Activated CD8-positive, alpha-beta T cell treated with anti-CD3 and anti-CD28 coated beads, Interleukin-2, amount 10 ng/mL, durations not matched to agents 7 days and 5 days (primary cell): ENCODE results near the gene HPS1. TPM values are rescaled to one million over a fixed set of nuclear protein-coding genes. Genes with fewer than 3 reads are reported as not detected.
A peak's percentile ranks its signal among the peaks of the same experiment; 100 is the strongest.

Source experiments
- ATAC-seq: fragments of 150-1000 bp; cut with Tn5 transposase; one replicate; pipeline ENCODE4 v1.10.0; 2021; ENCODE audit warnings: moderate library complexity
- CTCF ChIA-PET: fragments of 350-600 bp; sonication (Branson Sonifier 250); formaldehyde crosslinking; loops from one replicate; lab custom pipeline; 2021; ENCODE audit warnings: antibody characterized with exemption; lab: Charles Lee
- POLR2A ChIA-PET: fragments of 350-600 bp; sonication (Branson Sonifier 250); formaldehyde crosslinking; loops from one replicate; lab custom pipeline; 2021; ENCODE audit warnings: antibody characterized with exemption; lab: Charles Lee
- DNase-seq: peaks from one replicate; pipeline ENCODE4 v3.0.0-alpha.2; 2020
- H3K27ac Mint-ChIP-seq: one replicate; pipeline ENCODE4 v1.8.0; 2021; ENCODE audit warnings: mild to moderate bottlenecking, mixed read lengths
- H3K27me3 Mint-ChIP-seq: one replicate; pipeline ENCODE4 v1.8.0; 2021; ENCODE audit warnings: low read depth, mixed read lengths
- H3K36me3 Mint-ChIP-seq: one replicate; pipeline ENCODE4 v1.8.0; 2021; ENCODE audit warnings: low read depth, mixed read lengths
- H3K4me1 Mint-ChIP-seq: one replicate; pipeline ENCODE4 v1.8.0; 2021; ENCODE audit warnings: low read depth, mixed read lengths
- H3K4me3 Mint-ChIP-seq: one replicate; pipeline ENCODE4 v1.8.0; 2021; ENCODE audit warnings: mild to moderate bottlenecking, mixed read lengths
- H3K9me3 Mint-ChIP-seq: one replicate; pipeline ENCODE4 v1.8.0; 2022; ENCODE audit warnings: mixed read lengths; ENCODE audit not compliant: insufficient read depth
- total RNA-seq, 2 experiments: library from RNA; stranded (reverse); gene quantifications; one replicate each; pipeline ENCODE4 v1.2.3, GENCODE V29; 2021

Gene HPS1
- total RNA-seq, 2 experiments from 2014 or later, result 85.2 to 91.9 TPM

DNA sequence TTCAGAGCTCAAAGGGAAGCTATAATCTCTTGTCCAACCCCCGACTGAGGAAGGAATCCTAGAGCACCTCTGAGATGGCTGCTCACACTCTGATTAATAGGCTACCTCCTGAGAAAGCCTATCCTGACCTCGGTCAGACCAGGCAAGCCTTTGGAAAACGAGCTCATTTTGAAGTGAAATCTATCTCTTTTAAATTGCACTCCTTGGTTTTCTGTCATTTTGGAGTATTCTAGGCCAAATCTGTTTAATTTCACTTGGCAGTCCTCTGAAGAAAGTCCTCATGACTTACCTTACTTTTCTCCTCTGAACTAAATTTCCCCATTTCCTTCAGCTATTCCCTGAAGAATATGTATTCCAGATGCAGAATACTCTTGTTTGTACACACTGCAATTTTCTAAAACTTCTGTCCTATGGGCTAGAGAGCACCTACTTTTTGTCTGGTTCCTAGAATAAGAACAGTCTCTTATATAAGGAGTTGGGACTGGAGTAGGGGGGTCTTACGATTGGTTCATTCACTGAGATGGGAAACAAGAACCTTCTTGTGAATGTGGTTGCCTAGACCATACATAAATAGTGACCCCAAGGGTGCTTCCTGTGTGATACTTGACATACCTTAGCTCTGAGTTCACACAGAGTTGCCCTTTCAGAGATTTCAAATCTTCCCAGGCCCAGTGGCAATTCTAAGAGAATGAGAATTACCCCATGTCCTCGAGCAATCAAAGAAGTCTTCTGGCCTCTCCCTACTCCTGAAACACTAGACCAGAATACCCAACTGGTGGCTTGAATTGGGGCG lies 31.9 kb upstream of the HPS1 start:
- Mint-ChIP-seq H3K4me1 (peaks cover 19% of the 10 kb centered on the region), H3K4me3 (no peak overlapping the region), H3K27me3 (peaks cover 3% of the 10 kb centered on the region), H3K9me3 (peaks cover 5% of the 10 kb centered on the region), H3K27ac (no peak overlapping the region), H3K36me3 (no peaks in the 10 kb centered on the region)
- DNase-seq (no peak), ATAC-seq (no peak)
- POLR2A ChIA-PET, result interaction anchor here (0.8 kb wide), 1 partner anchor 10 kb away, joined by 4 read pairs; no protein-coding TSS in a partner anchor
- CTCF ChIA-PET, result interaction anchor here (2.1 kb wide), 1 partner anchor 11 kb away, joined by 9 read pairs; no protein-coding TSS in a partner anchor

DNA sequence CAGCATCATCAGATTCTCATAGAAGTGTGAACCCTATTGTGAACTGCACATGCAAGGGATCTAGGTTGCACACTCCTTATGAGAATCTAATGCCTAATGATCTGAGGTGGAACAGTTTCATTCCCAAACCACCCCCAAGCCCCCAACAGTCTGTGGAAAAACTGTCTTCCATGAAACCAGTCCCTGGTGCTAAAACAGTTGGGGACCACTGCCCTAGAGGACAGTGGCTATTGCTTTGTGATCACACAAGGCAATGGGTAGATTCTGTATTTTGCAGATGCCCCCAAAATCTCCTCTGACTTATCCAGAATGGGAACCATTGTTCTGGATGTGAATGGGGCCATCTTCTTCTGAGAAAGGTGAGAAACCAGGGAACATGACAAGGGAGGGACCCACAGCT lies 31.1 kb upstream of the HPS1 start:
- Mint-ChIP-seq H3K4me3 (no peak overlapping the region), H3K36me3 (no peaks in the 10 kb centered on the region), H3K27me3 (peaks cover 2% of the 10 kb centered on the region), H3K4me1 (peaks cover 19% of the 10 kb centered on the region), H3K9me3 (no peaks in the 10 kb centered on the region), H3K27ac (no peak overlapping the region)
- no peak for DNase-seq
- CTCF ChIA-PET, result interaction anchor here (2.1 kb wide), 1 partner anchor 10 kb away, joined by 9 read pairs; no protein-coding TSS in a partner anchor
- POLR2A ChIA-PET, result no interaction called here
- no peak for ATAC-seq

DNA sequence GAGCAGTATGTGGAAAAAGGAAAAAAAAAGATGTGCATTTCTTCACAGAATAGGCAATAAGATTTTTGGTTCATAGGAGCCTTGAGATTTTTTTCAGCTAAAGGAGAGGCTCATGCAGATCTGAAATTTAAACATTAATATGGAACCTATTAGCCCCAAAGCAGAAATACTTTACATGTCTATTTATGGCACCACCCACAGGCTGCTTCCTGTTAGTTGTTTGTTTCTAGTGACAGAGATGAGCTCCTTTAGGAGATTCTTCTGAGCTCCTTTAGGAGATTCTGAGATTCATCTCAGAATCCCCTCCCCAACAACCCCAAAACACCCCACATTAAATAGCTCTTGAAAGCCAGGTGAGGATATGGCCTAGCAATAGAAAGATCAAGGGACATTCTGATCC lies 27.9 kb upstream of the HPS1 start:
- POLR2A ChIA-PET, result no interaction called here
- Mint-ChIP-seq H3K4me3 (no peak overlapping the region), H3K27ac (no peak overlapping the region), H3K9me3 (no peaks in the 10 kb centered on the region), H3K27me3 (peaks cover 9% of the 10 kb centered on the region), H3K36me3 (no peaks in the 10 kb centered on the region), H3K4me1 (peaks cover 8% of the 10 kb centered on the region)
- DNase-seq, result no peak
- CTCF ChIA-PET, result interaction anchor here (0.6 kb wide), 1 partner anchor 162 kb away, joined by 3 read pairs; no protein-coding TSS in a partner anchor
- no peak for ATAC-seq

DNA sequence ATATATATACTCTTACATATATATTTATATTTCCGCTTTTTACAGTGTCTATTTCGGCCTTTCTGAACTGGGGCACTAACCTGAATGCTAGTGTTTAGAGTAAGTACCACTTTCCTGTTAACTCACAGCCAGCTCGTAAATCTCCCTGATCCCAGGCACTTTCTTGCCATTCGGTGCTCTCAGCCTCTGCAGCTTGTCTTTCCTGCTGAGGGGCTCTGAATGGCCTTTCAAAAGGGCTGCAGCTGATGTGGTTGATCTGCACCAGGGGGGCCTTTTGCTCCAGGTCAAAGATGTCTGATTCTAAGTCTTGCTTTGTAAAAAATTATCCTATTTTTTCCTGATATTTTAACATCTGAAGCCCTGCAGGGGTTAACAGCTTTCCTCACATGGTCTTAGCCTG lies 25.5 kb upstream of the HPS1 start:
- DNase-seq (no peak), ATAC-seq (no peak)
- H3K4me1 Mint-ChIP-seq, result peaks cover 8% of the 10 kb centered on the region
- ChIA-PET CTCF (interaction anchor here (0.9 kb wide), 1 partner anchor 8 kb away, joined by 3 read pairs; no protein-coding TSS in a partner anchor), POLR2A (no interaction called here)
- H3K9me3 Mint-ChIP-seq, result no peaks in the 10 kb centered on the region
- H3K27me3 Mint-ChIP-seq, result peaks cover 9% of the 10 kb centered on the region
- no peak overlapping the region for H3K4me3 Mint-ChIP-seq
- no peak overlapping the region for H3K27ac Mint-ChIP-seq
- no peaks in the 10 kb centered on the region for H3K36me3 Mint-ChIP-seq

DNA sequence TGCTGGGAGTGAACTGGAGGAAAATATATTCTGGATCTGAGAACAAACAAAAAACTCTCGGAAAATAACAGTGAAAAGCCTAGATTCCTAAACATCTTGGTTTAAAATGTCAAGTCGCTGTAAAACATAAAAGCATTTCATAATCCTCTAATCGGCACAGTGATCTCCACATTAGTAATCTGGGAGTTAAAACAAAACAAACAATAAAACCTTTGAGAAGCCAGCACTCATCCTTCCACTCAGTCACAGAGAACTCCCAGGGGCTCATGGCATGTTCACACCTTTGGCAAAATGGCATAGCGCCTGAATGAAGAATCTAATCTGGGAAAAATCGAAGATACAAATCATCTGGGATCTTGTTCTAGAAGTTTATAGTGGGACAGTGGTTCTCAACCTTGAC lies 24.1 kb upstream of the HPS1 start:
- H3K4me1 Mint-ChIP-seq, result peaks cover 9% of the 10 kb centered on the region
- no peaks in the 10 kb centered on the region for H3K36me3 Mint-ChIP-seq
- H3K9me3 Mint-ChIP-seq, result no peaks in the 10 kb centered on the region
- no peak overlapping the region for H3K27ac Mint-ChIP-seq
- no peak overlapping the region for H3K4me3 Mint-ChIP-seq
- ChIA-PET POLR2A (no interaction called here), CTCF (no interaction called here)
- ATAC-seq (no peak), DNase-seq (no peak)
- peaks cover 9% of the 10 kb centered on the region for H3K27me3 Mint-ChIP-seq

DNA sequence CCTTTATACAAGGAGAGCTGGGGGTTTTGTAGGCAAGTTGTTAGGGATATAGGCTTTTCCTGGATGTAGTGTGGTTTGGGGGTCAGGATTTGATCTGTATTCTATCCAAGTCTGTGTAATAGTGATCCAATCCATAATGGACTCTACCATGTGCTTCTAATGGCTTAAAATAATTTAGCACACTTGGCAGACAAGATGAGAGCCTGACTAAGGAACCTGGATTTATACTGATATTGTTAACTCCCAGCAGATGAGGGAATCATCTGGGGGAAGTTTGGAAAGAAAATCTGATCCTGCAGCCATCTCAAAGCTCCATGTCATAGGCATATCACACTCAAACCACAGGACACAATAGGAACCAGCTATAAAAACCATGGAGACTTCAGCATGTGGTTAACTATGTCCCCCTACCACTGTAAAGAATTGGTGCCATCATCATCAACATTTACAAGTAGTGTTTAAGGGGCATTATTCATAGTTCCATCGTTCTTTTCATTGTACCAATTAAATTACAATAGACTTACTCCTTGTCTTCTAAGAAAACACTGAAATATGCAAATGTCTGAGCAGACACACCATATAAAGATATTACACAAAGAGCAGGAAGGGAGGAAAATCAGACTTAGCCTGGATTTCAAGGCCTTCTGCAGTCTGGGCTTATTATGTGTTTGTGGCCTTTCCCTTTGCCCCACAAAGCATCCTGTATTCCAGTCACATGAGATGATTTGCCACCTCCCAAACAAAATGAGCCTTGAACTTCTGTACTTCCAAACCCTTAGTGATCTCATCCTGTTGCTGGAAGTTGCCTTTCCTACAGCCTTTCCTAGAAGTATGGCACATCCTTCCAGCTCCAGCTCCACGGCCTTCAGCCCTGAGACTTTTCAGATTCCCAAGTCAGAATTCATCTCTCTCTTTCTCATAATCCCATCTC lies 22.5 kb upstream of the HPS1 start:
- CTCF ChIA-PET, result interaction anchor here (1.0 to 3.0 kb wide), 6 partner anchors 12 to 778 kb away, joined by 3 to 24 read pairs (median 11); no protein-coding TSS in a partner anchor
- POLR2A ChIA-PET, result no interaction called here
- Mint-ChIP-seq H3K36me3 (no peaks in the 10 kb centered on the region), H3K4me3 (no peak overlapping the region), H3K9me3 (no peaks in the 10 kb centered on the region), H3K4me1 (peaks cover 9% of the 10 kb centered on the region), H3K27me3 (peaks cover 9% of the 10 kb centered on the region), H3K27ac (no peak overlapping the region)
- DNase-seq, result no peak
- no peak for ATAC-seq

DNA sequence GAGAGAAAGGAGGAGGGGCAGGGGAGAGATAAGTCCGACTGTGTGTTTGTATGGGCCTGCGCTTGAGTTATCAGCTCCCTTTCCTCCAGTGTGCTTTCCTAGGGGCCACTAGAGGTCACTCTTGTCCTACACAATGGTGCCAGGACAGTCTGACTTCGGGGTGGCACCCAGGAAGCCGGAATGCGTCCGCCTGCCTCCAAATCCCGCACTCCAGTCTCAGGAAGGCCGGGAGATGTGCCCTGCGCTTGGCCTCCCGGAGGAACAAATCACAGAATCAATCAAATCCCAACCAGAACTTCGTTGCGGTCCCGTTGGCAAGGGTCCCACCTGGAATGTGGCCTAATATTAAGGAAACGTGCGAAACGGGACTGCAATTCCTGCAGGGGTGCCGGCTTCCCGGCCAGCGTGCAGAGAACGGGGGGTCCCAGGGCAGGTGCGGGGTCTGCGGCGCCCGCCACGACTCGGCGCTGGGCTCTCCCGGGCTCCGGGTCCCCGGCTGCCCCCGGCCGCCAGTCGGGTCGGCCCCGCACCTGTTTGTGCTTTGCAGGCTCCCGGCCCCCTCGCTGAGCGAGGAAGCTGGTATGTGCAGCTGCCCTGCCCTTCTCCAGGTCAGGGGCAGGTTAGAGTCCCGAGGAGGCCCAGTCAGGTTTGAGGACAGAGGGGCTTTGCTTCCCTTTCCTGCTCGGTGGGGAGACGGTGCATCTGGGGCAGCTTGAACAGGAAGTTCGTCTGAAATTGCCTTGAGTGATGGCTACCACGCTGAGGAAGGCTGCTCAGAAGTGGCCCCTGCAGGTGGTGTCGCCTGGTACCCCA lies 21.0 kb upstream of the HPS1 start:
- peak overlapping the region; percentile 83 for H3K27ac Mint-ChIP-seq
- ChIA-PET CTCF (interaction anchor here (0.6 to 3.0 kb wide), 29 partner anchors 9 to 854 kb away, joined by 3 to 24 read pairs (median 4); partner anchors contain the start of gene HPS1), POLR2A (interaction anchor here (0.6 to 1.0 kb wide), 3 partner anchors 11 to 53 kb away, joined by 3 to 4 read pairs (median 3); partner anchors contain the start of gene PYROXD2)

DNA sequence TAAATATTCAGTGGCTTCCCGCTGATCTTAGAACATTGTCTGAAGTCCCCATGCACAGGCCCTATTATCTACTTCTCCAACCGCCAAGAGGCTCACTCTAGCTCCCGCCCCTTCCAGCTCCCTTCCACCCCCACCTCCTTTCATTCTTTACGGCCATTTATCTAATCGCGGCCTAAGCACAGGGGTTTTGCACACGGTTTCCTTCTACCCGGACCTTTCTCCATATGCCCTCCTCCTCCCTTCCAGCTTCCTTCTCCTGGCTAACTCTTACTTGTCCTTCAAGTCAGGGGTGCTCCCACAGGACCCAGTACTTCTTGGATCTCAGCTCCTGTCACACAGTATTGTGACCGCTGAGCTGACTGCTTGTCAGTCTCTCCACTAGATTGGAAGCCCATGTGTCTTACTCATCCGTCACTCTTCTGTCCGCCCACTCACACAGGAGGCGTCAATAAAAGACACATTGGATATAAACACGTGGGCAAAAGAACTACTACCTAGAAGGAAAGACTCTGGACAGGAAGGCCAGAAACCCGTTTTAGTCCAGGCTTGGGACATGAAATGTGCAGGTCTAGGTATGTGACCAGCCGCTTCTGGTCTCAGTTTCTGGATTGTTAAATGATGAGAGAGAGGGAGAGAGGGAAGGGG lies 20.2 kb upstream of the HPS1 start:
- ChIA-PET CTCF (interaction anchor here (0.6 to 3.0 kb wide), 29 partner anchors 8 to 855 kb away, joined by 3 to 24 read pairs (median 4); partner anchors contain the start of gene HPS1), POLR2A (interaction anchor here (1.0 kb wide), 1 partner anchor 52 kb away, joined by 3 read pairs; the partner anchor contains the start of gene PYROXD2)
- no peak overlapping the region for H3K27ac Mint-ChIP-seq
- peak overlapping the region; percentile 84 for H3K4me3 Mint-ChIP-seq
- H3K9me3 Mint-ChIP-seq, result no peaks in the 10 kb centered on the region
- H3K4me1 Mint-ChIP-seq, result peaks cover 9% of the 10 kb centered on the region
- H3K36me3 Mint-ChIP-seq, result no peaks in the 10 kb centered on the region
- ATAC-seq (no peak), DNase-seq (no peak)
- peaks cover 17% of the 10 kb centered on the region for H3K27me3 Mint-ChIP-seq

More for the DNA sequence above, 21.0 kb upstream of the HPS1 start:
- H3K4me1 Mint-ChIP-seq, result peaks cover 9% of the 10 kb centered on the region
- no peaks in the 10 kb centered on the region for H3K36me3 Mint-ChIP-seq
- peak; percentile 97 for ATAC-seq
- peak overlapping the region; percentile 84 for H3K4me3 Mint-ChIP-seq
- H3K27me3 Mint-ChIP-seq, result peaks cover 14% of the 10 kb centered on the region
- DNase-seq, result peak; percentile 77
- no peaks in the 10 kb centered on the region for H3K9me3 Mint-ChIP-seq

DNA sequence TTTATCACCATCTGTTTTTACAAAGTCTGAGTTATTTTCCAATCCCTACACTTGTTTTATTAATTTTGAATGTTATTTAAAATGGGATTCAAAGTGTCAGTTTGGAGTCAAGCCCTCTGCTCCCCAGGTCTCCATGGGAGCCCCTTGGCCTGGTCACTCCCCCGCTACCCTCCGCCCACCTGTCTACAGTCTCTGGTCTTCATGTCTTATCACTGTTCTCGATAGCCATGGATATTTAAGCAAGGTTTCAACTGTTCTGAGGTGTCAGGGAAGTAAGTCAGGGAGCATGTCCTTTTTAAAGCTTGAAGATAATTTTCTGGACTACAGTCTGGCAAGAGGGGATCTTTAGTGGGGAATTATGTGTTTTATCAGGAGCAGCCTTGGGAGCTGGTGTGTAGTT lies 19.1 kb upstream of the HPS1 start:
- Mint-ChIP-seq H3K36me3 (no peaks in the 10 kb centered on the region), H3K4me1 (peaks cover 9% of the 10 kb centered on the region), H3K9me3 (no peaks in the 10 kb centered on the region), H3K27ac (no peak overlapping the region), H3K4me3 (no peak overlapping the region), H3K27me3 (peaks cover 12% of the 10 kb centered on the region)
- ChIA-PET POLR2A (no interaction called here), CTCF (interaction anchor here (1.3 to 2.4 kb wide), 2 partner anchors 196 to 198 kb away, joined by 5 to 11 read pairs; no protein-coding TSS in a partner anchor)
- DNase-seq, result no peak
- no peak for ATAC-seq

DNA sequence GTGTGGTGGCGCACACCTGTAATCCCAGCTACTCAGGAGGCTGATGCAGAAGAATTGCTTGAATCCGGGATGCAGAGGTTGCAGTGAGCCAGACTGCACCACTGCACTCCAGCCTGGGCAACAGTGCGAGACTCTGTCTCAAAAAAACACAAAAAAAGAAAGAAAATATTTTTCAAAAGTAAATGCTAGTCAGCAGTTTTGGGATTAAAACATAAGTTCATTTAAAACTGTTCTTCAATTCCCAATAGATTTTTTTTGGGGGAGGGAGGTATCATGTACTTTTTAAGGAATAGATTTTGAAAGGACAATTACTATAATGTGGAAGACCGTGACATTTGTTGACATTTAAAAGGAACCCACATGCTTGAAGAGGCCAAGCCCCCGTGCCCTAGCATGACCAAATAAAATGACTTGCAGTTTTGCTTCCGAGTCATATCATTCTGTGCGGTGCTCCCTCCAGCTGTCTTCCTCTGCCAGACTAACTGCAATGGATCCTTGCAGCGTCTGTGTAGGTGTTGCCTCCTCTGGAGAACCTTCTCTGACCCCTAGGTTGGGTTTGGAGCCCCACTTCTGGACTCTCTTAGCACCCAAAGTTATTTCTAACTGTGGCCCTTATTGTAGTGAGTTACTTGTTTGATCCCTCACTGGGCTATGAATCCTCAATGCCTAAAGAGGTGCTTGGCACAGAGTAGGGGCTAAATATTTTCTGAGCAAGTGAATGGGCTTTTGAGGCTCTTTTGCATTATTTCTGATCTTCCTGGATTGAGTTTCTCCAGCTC lies 17.4 kb upstream of the HPS1 start:
- CTCF ChIA-PET, result no interaction called here
- DNase-seq, result no peak

More for the DNA sequence above, 17.4 kb upstream of the HPS1 start:
- Mint-ChIP-seq H3K4me1 (peaks cover 9% of the 10 kb centered on the region), H3K27me3 (peaks cover 8% of the 10 kb centered on the region), H3K4me3 (no peak overlapping the region), H3K27ac (no peak overlapping the region), H3K36me3 (no peaks in the 10 kb centered on the region), H3K9me3 (no peaks in the 10 kb centered on the region)
- no peak for ATAC-seq
- POLR2A ChIA-PET, result no interaction called here
